Stimulated activated CD8-positive, alpha-beta memory T cell treated with anti-CD3 and anti-CD28 coated beads, Interleukin-15, amount 100 ng/mL, for 4 hours (primary cell): Measurements from ENCODE around the gene PPT1.

ENCODE experiments used
- DNase-seq, 2 donors: peaks; one replicate each; pipeline ENCODE4 v3.0.0-alpha.2; 2020; ENCODE audit warnings: low read depth in 2 of 2

The PPT1 gene

DNA sequence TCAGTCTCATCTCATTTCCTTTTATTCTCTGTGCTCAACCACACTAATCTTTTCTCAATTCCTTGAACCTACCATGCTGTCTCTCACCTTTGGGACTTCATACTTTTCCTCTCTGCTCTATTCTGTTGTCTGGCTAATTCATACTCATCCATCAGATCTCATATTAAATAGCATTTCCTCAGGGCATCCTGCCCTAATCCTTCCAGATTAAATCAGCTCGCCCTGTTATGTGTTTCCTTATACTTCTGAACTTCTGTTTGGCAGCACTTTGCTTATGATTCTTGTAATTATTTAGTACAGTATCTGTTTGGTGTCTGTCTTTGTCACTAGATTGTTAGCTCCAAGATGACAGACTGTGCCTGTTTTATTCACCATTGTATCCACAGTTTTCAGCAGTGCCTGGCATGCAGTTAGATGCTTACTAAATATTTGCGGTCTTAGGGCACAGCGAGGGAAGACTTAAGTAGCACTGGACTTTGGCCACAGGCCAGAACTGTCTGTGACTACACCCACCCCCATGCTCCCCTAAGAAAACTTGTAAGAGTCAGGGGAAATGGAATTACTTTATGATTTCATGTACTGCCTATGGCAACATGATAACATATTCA lies 66.4 kb downstream of the PPT1 start:
- DNase-seq = no peak

- no peak for DNase-seq
Observed at GRCh38 chr1:40029608-40030007, 67.4 kb downstream of the PPT1 start.

DNA sequence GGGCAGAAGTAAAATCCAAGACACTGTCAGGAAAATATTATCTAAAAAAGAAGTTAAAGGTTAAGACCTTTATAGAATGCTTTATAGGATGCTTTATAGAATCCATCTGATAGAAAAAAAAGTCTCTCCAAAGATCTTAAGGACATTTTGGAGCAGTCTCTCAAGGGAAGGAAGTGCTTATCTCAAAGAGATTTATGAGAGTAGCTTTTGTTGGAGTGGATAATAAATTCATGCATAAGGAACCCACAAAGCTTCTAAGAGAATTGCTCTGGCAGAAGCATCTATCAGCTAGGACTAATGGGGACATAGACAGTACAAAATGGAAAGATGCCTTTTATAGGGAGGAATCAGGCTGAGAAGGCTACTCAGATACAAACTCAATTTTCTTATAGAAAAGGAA lies 69.4 kb downstream of the PPT1 start:
- no peak for DNase-seq

GRCh38 chr1:40024671-40025070 lies 72.4 kb downstream of the PPT1 start:
- no peak for DNase-seq

DNA sequence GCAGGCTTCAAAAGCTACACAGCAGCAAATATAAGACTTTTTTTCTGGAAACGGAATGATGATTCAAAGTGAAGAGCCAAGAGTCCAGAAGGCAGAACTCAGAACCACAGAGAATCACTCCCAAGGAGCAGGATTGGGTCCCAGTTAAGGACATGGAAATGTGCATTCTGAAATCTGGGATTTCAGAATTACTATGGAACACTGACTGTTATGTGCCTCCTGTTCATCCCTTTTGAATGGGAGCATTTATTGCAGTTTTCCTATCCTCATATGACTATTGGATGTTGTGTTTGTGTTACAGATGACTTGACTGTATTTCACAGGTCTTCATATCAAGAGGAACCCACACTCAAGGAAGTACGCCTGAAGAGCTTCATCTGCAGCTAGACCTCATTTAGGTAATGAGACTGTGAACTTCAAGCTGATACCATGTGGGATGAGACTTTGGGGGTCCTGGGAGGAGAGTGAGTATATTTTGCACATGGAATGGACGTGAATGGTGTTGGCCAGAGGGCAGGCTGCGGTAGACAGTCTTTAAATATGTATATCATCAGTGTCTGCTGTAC lies 73.6 kb downstream of the PPT1 start:
- DNase-seq = no peak
